GM12872 (cell line): Measurements from ENCODE around the gene HSPA6.

Experiments used
- TF ChIP-seq, protein P1 (sequence below): IDR thresholded peaks from 3 replicates; pipeline ENCODE4 v1.5.1; 2011; ENCODE audit warnings: low read depth, mild to moderate bottlenecking, low read length, moderate library complexity; ENCODE audit not compliant: insufficient read depth

The HSPA6 gene

DNA sequence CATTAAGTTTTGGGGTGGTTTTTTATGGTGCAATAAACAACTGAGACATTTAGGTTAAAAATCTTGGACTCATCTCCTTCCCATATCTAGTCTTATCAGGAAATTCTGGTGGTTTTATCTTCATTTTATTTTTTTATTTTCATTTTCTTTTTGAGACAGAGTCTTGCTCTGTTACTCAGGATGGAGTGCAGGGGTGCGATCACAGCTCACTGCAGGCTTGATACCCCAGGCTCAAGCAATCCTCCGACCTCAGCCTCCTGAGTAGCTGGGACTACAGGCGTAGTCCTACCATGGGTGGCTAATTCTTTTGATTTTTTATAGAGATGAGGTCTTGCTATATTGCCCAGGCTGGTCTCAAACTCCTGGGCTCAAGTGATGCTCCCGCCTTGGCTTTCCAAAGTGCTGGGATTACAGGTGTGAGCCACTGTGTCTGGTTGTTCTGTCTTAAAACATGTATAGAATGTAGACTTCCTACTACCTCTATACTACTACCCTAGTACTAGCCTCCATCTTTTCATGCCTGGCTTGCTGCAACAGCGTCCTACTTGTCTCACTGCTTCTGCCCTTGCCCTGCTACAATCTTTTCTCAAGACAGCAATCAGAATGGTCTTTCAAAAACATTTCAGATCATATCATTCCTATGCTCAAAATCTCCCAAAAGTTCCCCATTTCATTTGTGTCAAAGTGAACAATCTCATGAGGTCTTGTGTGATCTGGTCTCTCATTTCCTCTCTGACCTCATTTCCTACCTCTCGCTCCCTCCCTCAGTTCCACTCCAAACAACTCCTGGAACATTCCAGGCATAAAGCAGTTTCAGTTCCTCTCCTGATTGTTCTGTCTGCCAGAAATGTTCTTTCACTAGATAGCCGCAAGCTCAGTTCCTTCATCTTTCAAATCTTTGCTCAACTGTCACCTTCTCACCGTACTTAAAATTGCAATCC lies 25.0 kb upstream of the HSPA6 start:
- TF ChIP-seq, protein P1, sequence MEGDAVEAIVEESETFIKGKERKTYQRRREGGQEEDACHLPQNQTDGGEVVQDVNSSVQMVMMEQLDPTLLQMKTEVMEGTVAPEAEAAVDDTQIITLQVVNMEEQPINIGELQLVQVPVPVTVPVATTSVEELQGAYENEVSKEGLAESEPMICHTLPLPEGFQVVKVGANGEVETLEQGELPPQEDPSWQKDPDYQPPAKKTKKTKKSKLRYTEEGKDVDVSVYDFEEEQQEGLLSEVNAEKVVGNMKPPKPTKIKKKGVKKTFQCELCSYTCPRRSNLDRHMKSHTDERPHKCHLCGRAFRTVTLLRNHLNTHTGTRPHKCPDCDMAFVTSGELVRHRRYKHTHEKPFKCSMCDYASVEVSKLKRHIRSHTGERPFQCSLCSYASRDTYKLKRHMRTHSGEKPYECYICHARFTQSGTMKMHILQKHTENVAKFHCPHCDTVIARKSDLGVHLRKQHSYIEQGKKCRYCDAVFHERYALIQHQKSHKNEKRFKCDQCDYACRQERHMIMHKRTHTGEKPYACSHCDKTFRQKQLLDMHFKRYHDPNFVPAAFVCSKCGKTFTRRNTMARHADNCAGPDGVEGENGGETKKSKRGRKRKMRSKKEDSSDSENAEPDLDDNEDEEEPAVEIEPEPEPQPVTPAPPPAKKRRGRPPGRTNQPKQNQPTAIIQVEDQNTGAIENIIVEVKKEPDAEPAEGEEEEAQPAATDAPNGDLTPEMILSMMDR: no peak

DNA sequence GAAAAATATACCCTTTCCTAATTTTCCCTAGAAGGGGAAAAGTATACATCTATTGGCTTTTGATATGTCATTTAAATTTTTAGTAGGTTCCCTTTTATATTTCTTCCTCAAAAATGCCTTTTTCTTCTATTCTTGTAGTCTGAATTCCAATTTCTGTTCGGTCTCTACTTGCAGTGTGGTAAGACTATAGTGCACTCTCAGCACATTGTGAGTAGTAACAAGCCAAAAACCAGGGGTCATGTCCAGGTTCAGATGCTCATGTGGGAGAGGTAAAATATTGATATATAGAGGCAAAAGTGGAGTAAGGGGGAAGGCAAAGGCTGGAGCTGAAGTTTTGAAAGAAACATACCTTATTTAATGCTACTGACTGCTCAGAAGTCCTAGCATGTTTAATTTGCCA lies 23.1 kb upstream of the HSPA6 start:
- TF ChIP-seq, protein P1: no peak

DNA sequence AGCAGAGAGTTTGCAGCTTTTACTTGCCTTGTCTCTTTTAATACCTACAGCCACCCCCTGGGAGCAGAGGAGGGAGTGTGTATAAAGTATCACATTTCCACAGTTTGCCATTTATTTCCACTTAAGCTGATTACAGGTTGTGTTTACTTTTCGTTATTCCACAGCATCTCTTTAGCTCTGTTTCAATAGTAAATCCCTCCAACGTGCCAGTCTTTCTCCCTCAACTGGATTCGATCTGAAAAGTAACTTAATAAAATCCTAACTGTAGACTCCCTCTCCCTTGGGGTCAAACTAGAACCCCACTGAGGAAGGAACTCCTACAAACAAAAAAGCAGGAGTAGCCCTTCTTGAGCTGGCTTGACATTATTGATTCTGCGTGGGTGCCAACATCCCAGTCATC lies 22.2 kb upstream of the HSPA6 start:
- TF ChIP-seq, protein P1: no peak

DNA sequence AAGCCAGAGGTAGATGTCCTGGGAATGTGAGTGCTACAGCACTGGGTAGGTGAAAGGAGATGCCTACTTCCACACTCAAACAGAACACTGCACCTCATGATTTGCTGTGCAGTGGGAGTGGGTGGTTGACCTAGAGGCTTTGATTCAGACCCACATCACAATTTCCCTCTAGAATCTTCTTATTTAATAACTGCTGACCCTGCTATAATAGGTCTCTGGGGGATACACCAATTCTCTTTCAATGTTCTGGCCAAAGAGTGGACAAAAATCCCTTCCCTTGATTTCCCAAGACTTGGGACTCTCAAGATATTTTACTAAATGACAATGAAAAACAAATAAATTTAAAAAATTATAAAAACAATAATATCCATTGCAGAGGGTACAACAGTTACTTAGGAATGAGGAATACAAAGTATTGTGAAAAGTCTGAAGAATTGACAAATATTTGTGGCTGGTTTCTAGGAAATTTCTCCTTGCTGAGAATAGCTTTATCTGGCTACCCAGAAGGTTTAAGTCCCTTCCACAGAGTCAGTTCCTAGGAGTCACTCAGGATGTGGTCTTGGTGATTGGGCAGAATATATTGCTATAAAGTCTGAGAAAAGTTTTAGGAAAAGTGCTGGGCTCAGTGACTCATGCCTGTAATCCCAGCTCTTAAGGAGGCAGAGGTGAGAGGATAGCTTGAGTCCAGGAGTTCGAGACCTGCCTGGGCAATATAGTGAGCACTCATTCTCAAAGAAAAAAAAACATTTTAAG lies 21.5 kb upstream of the HSPA6 start:
- TF ChIP-seq, protein P1: no peak

DNA sequence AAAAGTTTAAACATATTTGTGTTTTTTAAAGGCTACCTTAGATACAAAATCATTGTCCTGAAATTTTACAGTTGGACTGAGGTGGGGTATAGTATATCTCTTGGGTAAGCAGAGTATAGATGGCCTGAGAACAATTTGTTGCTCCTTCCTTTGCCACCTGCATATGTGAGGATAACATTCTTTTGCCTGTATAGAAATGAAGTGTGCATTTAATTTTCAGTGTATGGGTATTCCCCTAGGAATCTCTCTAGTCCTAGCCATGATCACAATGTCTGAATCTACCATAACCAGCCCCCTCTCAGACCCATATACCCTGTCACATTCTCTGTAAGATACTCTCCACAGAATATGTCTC lies 21.0 kb upstream of the HSPA6 start:
- TF ChIP-seq, protein P1: no peak

DNA sequence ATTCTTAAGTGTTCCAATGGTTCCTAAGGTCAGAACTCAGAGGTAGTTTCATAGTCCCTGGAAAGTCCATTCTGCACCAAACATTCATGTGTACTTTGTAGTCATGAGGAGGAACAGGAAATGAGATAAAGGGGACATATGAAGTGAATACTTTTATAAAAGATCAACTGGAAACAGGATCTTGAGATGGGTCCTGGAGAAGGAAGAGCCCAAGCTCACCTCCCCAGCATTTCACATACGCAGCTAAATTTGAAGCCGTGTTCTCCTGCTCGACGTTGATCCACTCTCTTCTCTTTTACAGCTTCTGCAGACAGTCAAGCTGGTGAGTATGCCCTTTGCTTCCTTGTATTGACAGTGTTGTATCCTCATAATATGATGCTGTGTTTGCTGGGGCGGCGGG lies 18.7 kb upstream of the HSPA6 start:
- TF ChIP-seq, protein P1: no peak
